ENCODE data around the gene ADCK2.
"Not testable (repeated sequence)": the region's sequence is repeated elsewhere in the genome, so short reads cannot be mapped to it uniquely, and the experiment has no call there.

ADCK2 gene

GRCh38 chr7:140673774-140674155 is 1.0 kb downstream of the ADCK2 start:
- no peak for ATAC-seq (ENCODE audit: low read depth)
- peaks cover 45% of the 10 kb centered on the region for H3K4me1 Mint-ChIP-seq

DNA sequence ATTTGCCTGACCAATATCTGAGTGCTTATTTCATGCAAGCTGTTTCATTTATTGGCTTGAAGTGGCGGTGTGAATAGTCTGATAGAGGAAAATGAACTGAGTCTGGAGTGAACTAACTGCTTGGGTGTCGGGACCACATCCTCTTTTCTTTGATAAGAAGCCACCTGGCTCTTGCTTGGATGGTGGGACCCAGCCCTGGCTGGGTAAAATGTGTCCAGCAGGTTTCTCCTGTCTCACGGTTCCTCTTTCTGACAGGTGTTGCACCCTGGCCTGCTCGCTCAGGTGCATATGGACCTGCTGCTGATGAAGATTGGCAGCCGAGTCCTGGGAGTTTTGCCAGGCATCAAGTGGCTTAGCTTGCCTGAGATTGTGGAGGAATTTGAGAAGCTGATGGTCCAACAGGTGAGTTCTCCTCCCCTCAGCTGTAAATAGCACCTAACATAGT is 1.6 kb downstream of the ADCK2 start:
- H3K27ac Mint-ChIP-seq, result peak overlapping the region; percentile 94
- H3K9me3 Mint-ChIP-seq, result no peaks in the 10 kb centered on the region
- DNase-seq (ENCODE audit: low spot score in 2 of 2) (peak; percentile 25 to 41), ATAC-seq (ENCODE audit: low read depth) (peak; percentile 53)
- peaks cover 14% of the 10 kb centered on the region for H3K36me3 Mint-ChIP-seq
- peak overlapping the region; percentile 85 for H3K4me3 Mint-ChIP-seq
- H3K27me3 Mint-ChIP-seq, result no peaks in the 10 kb centered on the region
- H3K4me1 Mint-ChIP-seq, result peaks cover 45% of the 10 kb centered on the region

More at GRCh38 chr7:140673774-140674155, 1.0 kb downstream of the ADCK2 start:
- Mint-ChIP-seq H3K27me3 (no peaks in the 10 kb centered on the region), H3K9me3 (no peaks in the 10 kb centered on the region), H3K27ac (peak overlapping the region; percentile 94), H3K4me3 (peak overlapping the region; percentile 85), H3K36me3 (peaks cover 10% of the 10 kb centered on the region)
- DNase-seq (ENCODE audit: low spot score in 2 of 2), result no peak

DNA sequence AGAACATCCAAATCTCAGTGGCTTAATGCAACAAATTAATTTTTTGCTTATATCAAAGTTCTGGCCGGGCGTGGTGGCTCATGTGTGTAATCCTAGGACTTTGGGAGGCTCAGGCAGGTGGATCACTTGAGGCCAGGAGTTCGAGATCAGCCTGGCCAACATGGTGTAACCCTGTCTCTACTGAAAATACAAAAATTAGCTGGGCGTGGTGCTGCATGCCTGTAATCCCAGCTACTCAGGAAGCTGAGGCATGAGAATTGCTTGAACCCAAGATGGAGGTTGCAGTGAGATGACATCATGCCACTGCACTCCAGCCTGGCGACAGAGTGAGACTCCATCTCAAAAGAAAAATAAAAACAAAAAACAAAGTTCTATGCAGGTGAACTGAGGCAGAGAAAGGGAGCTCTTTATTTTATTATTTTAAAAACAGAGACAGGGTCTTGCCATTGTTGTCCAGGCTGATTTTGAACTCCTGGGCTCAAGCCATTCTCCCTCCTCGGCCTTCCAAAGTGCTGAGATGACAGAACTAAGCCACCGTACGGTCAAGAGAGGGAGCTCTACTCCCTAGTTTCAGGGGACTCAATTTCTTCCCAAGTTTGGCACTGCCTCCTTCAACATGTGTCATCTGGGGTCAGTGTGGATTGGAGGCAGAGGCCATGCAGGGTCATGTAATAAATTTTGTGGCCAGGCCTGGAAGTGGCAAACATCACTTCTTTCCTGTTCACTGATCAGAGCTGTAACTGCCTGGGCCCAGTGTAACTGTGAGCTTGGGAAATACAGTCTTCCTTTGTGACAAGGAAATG is 2.4 kb downstream of the ADCK2 start:
- ATAC-seq (ENCODE audit: low read depth) (no peak), DNase-seq (ENCODE audit: low spot score in 2 of 2) (no peak)
- peak overlapping the region; percentile 17 for H3K4me3 Mint-ChIP-seq
- H3K27ac Mint-ChIP-seq, result peak overlapping the region; percentile 94
- no peaks in the 10 kb centered on the region for H3K9me3 Mint-ChIP-seq
- peaks cover 14% of the 10 kb centered on the region for H3K36me3 Mint-ChIP-seq
- peaks cover 45% of the 10 kb centered on the region for H3K4me1 Mint-ChIP-seq
- H3K27me3 Mint-ChIP-seq, result no peaks in the 10 kb centered on the region

GRCh38 chr7:140675726-140676125 is 3.0 kb downstream of the ADCK2 start:
- Mint-ChIP-seq H3K9me3 (no peaks in the 10 kb centered on the region), H3K4me3 (peak overlapping the region; percentile 45), H3K27me3 (no peaks in the 10 kb centered on the region), H3K27ac (peak overlapping the region; percentile 85), H3K36me3 (peaks cover 18% of the 10 kb centered on the region), H3K4me1 (peaks cover 45% of the 10 kb centered on the region)
- no peak for ATAC-seq (ENCODE audit: low read depth)
- DNase-seq (ENCODE audit: low spot score in 2 of 2), result no peak

DNA sequence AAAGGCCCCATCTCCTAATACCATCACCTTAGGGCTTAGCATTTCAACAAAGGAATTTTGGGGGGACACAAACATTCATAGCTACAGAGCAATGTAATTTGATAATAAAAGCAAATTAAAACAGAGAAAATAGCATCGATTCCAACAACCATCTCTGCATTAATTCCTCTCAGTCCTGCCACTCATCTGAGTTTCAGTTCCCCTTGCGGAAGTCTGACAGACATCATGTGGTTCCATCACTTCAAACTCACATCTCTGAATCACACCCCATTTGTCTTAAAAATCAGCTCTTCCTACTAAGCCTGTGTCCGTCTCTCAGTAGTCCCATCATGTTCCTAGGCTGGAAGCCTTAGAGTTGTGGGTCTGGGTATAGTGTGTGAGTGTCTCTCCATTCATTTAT is 3.6 kb downstream of the ADCK2 start:
- peak overlapping the region; percentile 85 for H3K27ac Mint-ChIP-seq
- peak; percentile 61 for ATAC-seq (ENCODE audit: low read depth)
- peaks cover 21% of the 10 kb centered on the region for H3K36me3 Mint-ChIP-seq
- H3K9me3 Mint-ChIP-seq, result no peaks in the 10 kb centered on the region
- DNase-seq (ENCODE audit: low spot score in 2 of 2), result peak; percentile 23 to 57
- H3K4me1 Mint-ChIP-seq, result peaks cover 45% of the 10 kb centered on the region
- peak overlapping the region; percentile 45 for H3K4me3 Mint-ChIP-seq
- H3K27me3 Mint-ChIP-seq, result no peaks in the 10 kb centered on the region

GRCh38 chr7:140676956-140677355 is 4.2 kb downstream of the ADCK2 start:
- DNase-seq (ENCODE audit: low spot score in 2 of 2); ATAC-seq (ENCODE audit: low read depth); H3K9me3 Mint-ChIP-seq; H3K27me3 Mint-ChIP-seq; H3K4me3 Mint-ChIP-seq: not testable (repeated sequence)
- Mint-ChIP-seq H3K4me1 (peaks cover 44% of the 10 kb centered on the region), H3K36me3 (peaks cover 23% of the 10 kb centered on the region), H3K27ac (peak overlapping the region; percentile 85)

GRCh38 chr7:140677496-140677895 is 4.8 kb downstream of the ADCK2 start:
- no peaks in the 10 kb centered on the region for H3K9me3 Mint-ChIP-seq
- peaks cover 41% of the 10 kb centered on the region for H3K4me1 Mint-ChIP-seq
- ATAC-seq (ENCODE audit: low read depth), result no peak
- no peaks in the 10 kb centered on the region for H3K27me3 Mint-ChIP-seq
- no peak overlapping the region for H3K4me3 Mint-ChIP-seq
- H3K27ac Mint-ChIP-seq, result peak overlapping the region; percentile 85
- peaks cover 26% of the 10 kb centered on the region for H3K36me3 Mint-ChIP-seq
- DNase-seq (ENCODE audit: low spot score in 2 of 2), result no peak

- Mint-ChIP-seq H3K36me3 (peaks cover 26% of the 10 kb centered on the region), H3K9me3 (no peaks in the 10 kb centered on the region), H3K4me1 (peaks cover 41% of the 10 kb centered on the region), H3K27me3 (no peaks in the 10 kb centered on the region), H3K4me3 (no peak overlapping the region), H3K27ac (peak overlapping the region; percentile 85)
- ATAC-seq (ENCODE audit: low read depth) (no peak), DNase-seq (ENCODE audit: low spot score in 2 of 2) (no peak)
Measured at GRCh38 chr7:140678081-140678815, 5.5 kb downstream of the ADCK2 start.

GRCh38 chr7:140678816-140679130 is 6.0 kb downstream of the ADCK2 start:
- Mint-ChIP-seq H3K9me3 (no peaks in the 10 kb centered on the region), H3K27ac (no peak overlapping the region), H3K36me3 (peaks cover 28% of the 10 kb centered on the region), H3K27me3 (no peaks in the 10 kb centered on the region), H3K4me3 (no peak overlapping the region), H3K4me1 (peaks cover 38% of the 10 kb centered on the region)
- no peak for DNase-seq (ENCODE audit: low spot score in 2 of 2)
- no peak for ATAC-seq (ENCODE audit: low read depth)

DNA sequence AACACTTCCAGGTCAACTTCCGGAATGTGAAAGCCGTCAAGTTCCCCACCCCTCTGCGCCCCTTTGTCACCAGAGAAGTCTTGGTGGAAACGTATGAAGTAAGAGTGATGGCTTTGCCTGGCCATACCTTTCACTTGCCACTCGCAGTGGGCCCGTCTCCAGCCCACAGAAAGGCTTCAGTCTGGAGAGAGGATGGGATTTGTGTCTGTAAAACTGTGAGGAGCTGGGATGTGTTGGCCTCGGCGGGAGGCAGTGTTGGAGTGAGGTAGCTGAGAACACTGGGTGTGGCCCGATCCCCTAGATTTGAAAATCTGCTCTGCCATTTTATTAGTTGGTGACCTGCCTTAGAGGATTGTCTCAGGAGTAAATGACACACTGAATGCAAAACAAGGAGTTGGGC is 6.4 kb downstream of the ADCK2 start:
- Mint-ChIP-seq H3K27me3 (no peaks in the 10 kb centered on the region), H3K4me1 (peaks cover 35% of the 10 kb centered on the region), H3K36me3 (peaks cover 32% of the 10 kb centered on the region), H3K4me3 (no peak overlapping the region), H3K9me3 (no peaks in the 10 kb centered on the region), H3K27ac (no peak overlapping the region)
- no peak for DNase-seq (ENCODE audit: low spot score in 2 of 2)
- no peak for ATAC-seq (ENCODE audit: low read depth)

DNA sequence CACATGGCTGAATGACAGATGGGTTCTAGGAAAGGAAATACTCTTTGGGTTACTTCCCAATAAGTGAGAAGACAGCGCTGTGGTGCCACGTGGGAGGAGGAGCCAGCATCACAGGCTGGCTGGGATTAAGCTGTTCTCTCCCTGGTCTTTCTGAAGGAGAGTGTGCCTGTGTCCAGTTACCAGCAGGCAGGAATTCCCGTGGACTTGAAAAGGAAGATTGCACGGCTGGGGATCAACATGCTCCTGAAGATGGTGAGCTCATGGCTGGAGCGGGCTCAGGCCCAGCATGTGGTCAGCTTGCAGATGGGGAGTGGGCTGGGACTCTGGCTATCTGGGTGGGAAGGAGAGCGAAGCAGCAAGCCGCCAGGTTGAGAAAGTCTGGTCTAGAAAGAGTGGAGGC is 8.1 kb downstream of the ADCK2 start:
- Mint-ChIP-seq H3K4me3 (no peak overlapping the region), H3K27me3 (no peaks in the 10 kb centered on the region), H3K9me3 (no peaks in the 10 kb centered on the region), H3K27ac (no peak overlapping the region), H3K36me3 (peaks cover 35% of the 10 kb centered on the region), H3K4me1 (peaks cover 20% of the 10 kb centered on the region)
- ATAC-seq (ENCODE audit: low read depth) (no peak), DNase-seq (ENCODE audit: low spot score in 2 of 2) (no peak)

- no peak overlapping the region for H3K27ac Mint-ChIP-seq
- peaks cover 36% of the 10 kb centered on the region for H3K36me3 Mint-ChIP-seq
- H3K27me3 Mint-ChIP-seq, result no peaks in the 10 kb centered on the region
- no peak overlapping the region for H3K4me3 Mint-ChIP-seq
- ATAC-seq (ENCODE audit: low read depth), result no peak
- DNase-seq (ENCODE audit: low spot score in 2 of 2), result no peak
- peaks cover 13% of the 10 kb centered on the region for H3K4me1 Mint-ChIP-seq
- H3K9me3 Mint-ChIP-seq, result no peaks in the 10 kb centered on the region
Measured at GRCh38 chr7:140681766-140682165, 9.0 kb downstream of the ADCK2 start.

DNA sequence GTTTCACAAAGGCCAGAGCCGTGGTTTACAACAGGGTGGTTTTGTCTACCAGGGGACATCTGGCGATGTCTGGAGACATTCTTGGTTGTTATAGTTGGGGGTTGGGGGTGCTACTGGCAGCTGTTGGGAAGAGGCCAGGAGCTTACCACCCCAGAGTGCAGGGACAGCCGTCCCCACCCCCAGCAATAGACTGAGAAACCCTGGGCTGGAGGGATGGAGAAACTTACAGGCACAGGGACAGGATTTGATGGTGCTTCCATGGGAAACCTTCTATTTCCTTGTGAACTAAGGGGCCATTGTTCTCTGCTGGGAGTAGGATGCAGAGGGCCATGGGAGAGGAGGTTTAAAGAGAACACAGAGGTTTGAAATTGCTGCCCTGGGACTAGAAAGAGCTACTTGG is 10.9 kb downstream of the ADCK2 start:
- no peaks in the 10 kb centered on the region for H3K27me3 Mint-ChIP-seq
- H3K36me3 Mint-ChIP-seq, result peaks cover 32% of the 10 kb centered on the region
- H3K4me3 Mint-ChIP-seq, result no peak overlapping the region
- ATAC-seq (ENCODE audit: low read depth) (no peak), DNase-seq (ENCODE audit: low spot score in 2 of 2) (no peak)
- peak overlapping the region; percentile 12 for H3K27ac Mint-ChIP-seq
- H3K4me1 Mint-ChIP-seq, result no peaks in the 10 kb centered on the region
- no peaks in the 10 kb centered on the region for H3K9me3 Mint-ChIP-seq

DNA sequence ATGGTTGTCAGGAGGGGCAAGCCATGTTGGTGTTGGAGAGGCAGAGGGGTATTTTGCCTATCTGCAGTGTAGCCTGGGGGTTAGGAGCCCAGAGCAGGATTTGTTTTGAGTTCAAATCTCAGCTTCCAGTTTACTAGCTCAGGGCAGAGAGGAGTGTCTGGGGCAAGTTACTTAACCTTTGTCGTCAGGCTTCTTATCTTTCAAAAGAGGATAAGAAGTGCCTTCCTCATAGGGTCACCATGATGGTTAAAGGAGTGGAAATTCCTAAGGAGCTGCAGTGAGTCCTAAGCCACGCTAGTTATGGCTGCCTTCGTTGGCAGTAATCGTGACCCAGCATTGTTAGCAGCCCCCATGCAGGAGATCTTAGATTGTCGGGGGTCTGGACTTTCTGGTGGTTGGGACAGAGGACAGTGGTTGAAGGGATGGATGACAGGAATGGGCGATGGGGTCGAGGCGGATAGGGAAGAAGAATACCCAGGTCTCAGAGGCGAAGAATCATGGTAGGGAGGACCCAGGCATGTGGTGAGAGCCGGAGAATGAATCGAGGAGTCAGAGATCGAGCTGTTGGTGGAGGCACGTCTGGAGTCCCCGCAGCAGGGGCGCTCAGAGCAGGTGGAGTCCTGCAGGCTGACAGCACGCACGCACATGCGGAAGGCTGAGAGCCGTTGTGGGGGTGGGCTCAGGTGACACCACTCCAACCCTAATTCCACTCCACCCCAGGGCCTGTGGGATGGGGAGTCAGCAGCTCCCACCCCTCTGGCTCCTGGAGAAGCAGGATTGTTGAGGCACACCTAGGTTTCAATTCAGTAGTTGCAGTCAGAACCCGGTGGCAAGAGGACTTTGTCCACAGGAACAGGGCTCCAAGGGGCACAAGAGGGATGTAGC is 11.6 kb downstream of the ADCK2 start:
- Mint-ChIP-seq H3K9me3 (no peaks in the 10 kb centered on the region), H3K4me3 (no peak overlapping the region), H3K36me3 (peaks cover 32% of the 10 kb centered on the region), H3K27ac (peak overlapping the region; percentile 12), H3K4me1 (no peaks in the 10 kb centered on the region), H3K27me3 (no peaks in the 10 kb centered on the region)
- ATAC-seq (ENCODE audit: low read depth) (no peak), DNase-seq (ENCODE audit: low spot score in 2 of 2) (no peak)

All from memory B cell (primary cell).